Endothelial cell of umbilical vein (primary cell): ENCODE measurements around the gene CALN1.

Experiments
- CTCF ChIP-seq, 2 donors: IDR thresholded peaks; 1 replicate in 1 of 2; 2 replicates in 1 of 2; pipeline ENCODE4 v1.5.1; 2011; ENCODE audit warnings: low read length in 2 of 2, mild to moderate bottlenecking in 2 of 2, moderate library complexity in 2 of 2, control low read depth in 1 of 2, inconsistent platforms in 1 of 2, low read depth in 1 of 2; ENCODE audit not compliant: insufficient read depth in 1 of 2; ENCODE audit errors: extremely low read depth in 1 of 2
- EZH2 ChIP-seq: IDR thresholded peaks from 2 replicates; pipeline ENCODE4 v1.6.1; 2012; ENCODE audit warnings: borderline replicate concordance, low read depth, mild to moderate bottlenecking, moderate library complexity, low read length, inconsistent platforms; ENCODE audit not compliant: severe bottlenecking
- GATA2 ChIP-seq: IDR thresholded peaks from 2 replicates; pipeline ENCODE4 v1.7.0; 2011; ENCODE audit warnings: low read depth, mild to moderate bottlenecking, moderate library complexity, mixed read lengths, low read length; ENCODE audit not compliant: insufficient read length, insufficient read depth
- JUN ChIP-seq: IDR thresholded peaks from 2 replicates; pipeline ENCODE4 v1.6.1; 2011; ENCODE audit warnings: borderline replicate concordance, low read depth; ENCODE audit not compliant: insufficient read length, insufficient read depth
- MAX ChIP-seq: IDR thresholded peaks from 2 replicates; pipeline ENCODE4 v1.6.1; 2011; ENCODE audit not compliant: insufficient read depth, insufficient read length
- POLR2A ChIP-seq: IDR thresholded peaks from 2 replicates; pipeline ENCODE4 v1.6.1; 2012; ENCODE audit warnings: low read depth, mild to moderate bottlenecking, control low read depth, low read length
- POLR2AphosphoS5 ChIP-seq: IDR thresholded peaks from 2 replicates; pipeline ENCODE4 v1.6.1; 2012; ENCODE audit warnings: low read depth, mild to moderate bottlenecking, control low read depth, low read length, moderate library complexity; ENCODE audit not compliant: insufficient read depth

- no peak for TF ChIP-seq POLR2A
- no peak for TF ChIP-seq POLR2AphosphoS5
- no peak for TF ChIP-seq CTCF (IDR thresholded peaks at IDR 0.05; ENCODE audit: extremely low read depth in 1 of 2, insufficient read depth in 1 of 2, low read depth in 1 of 2, low read length in 2 of 2)
- TF ChIP-seq MAX, result no peak
- no peak for TF ChIP-seq EZH2
- no peak for TF ChIP-seq GATA2
- no peak for TF ChIP-seq JUN
Measured at GRCh38 chr7:71835056-71835455, 577.1 kb downstream of the CALN1 start.
